HEK293 (cell line): ENCODE measurements around the gene S100A10.

Source experiments
- CTCF ChIA-PET: fragments of 350-600 bp; formaldehyde crosslinking; extraction: SDS; loops from one replicate; lab custom pipeline; 2021; ENCODE audit warnings: antibody characterized with exemption; lab: Yijun Ruan, JAX
- POLR2A ChIA-PET: fragments of 300-600 bp; formaldehyde crosslinking; extraction: SDS; loops from one replicate; lab custom pipeline; 2020; ENCODE audit warnings: antibody characterized with exemption, inconsistent platforms; lab: Yijun Ruan, JAX
- H3K27ac ChIP-seq: fragments of 200-500 bp; sonication (Bioruptor generic); 2 replicates; pipeline ENCODE4 v1.5.1; 2014; ENCODE audit warnings: low read depth, low read length, control low read depth, inconsistent platforms; ENCODE audit errors: extremely low read depth
- H3K36me3 ChIP-seq, 2 experiments: fragments of 200-500 bp in 1 of 2; sonication (Bioruptor generic) in 1 of 2; 1 replicate in 1 of 2; 2 replicates in 1 of 2; pipeline ENCODE4 v1.5.1; 2014 to 2017; ENCODE audit warnings: inconsistent platforms in 2 of 2, low read length in 2 of 2; ENCODE audit not compliant: control insufficient read depth in 2 of 2, insufficient read depth in 1 of 2
- H3K4me1 ChIP-seq: fragments of 200-500 bp; sonication (Bioruptor generic); 2 replicates; pipeline ENCODE4 v1.5.1; 2014; ENCODE audit warnings: mild to moderate bottlenecking, low read length, inconsistent platforms; ENCODE audit not compliant: control insufficient read depth, insufficient read depth
- H3K4me3 ChIP-seq: 2 replicates; pipeline ENCODE4 v1.5.1; 2011; ENCODE audit warnings: low read depth, mild to moderate bottlenecking, control low read depth, low read length, moderate library complexity
- H3K9me3 ChIP-seq: fragments of 200-500 bp; sonication (Bioruptor generic); 2 replicates; pipeline ENCODE4 v1.5.1; 2014; ENCODE audit warnings: low read depth, low read length, inconsistent platforms; ENCODE audit not compliant: control insufficient read depth, insufficient read depth
- BCL11A ChIP-seq: fragments of 450-650 bp; formaldehyde crosslinking; IDR thresholded peaks from 2 replicates; pipeline ENCODE4 v1.5.1; 2016; ENCODE audit warnings: low read depth, missing biosample characterization, missing genetic modification characterization
- BCL11B ChIP-seq: fragments of 450-650 bp; formaldehyde crosslinking; IDR thresholded peaks from 2 replicates; pipeline ENCODE4 v1.5.1; 2016; ENCODE audit warnings: low read depth, missing biosample characterization, missing genetic modification characterization
- KLF10 ChIP-seq: fragments of 450-650 bp; IDR thresholded peaks from 2 replicates; pipeline ENCODE4 v1.5.1; 2018; ENCODE audit warnings: missing biosample characterization, mild to moderate bottlenecking, missing genetic modification characterization
- KLF9 ChIP-seq: fragments of 450-650 bp; formaldehyde crosslinking; IDR thresholded peaks from 2 replicates; pipeline ENCODE4 v1.5.1; 2016; ENCODE audit warnings: missing biosample characterization, missing genetic modification characterization, low read depth
- MYNN ChIP-seq: fragments of 450-650 bp; formaldehyde crosslinking; IDR thresholded peaks from 2 replicates; pipeline ENCODE4 v1.5.1; 2016; ENCODE audit warnings: missing biosample characterization, missing genetic modification characterization, borderline replicate concordance
- OSR2 ChIP-seq: fragments of 450-650 bp; formaldehyde crosslinking; IDR thresholded peaks from 2 replicates; pipeline ENCODE4 v1.5.1; 2016; ENCODE audit warnings: missing biosample characterization, missing genetic modification characterization
- PATZ1 ChIP-seq: fragments of 450-650 bp; formaldehyde crosslinking; IDR thresholded peaks from 2 replicates; pipeline ENCODE4 v1.5.1; 2016; ENCODE audit warnings: missing biosample characterization, missing genetic modification characterization
- PRDM1 ChIP-seq: fragments of 450-650 bp; formaldehyde crosslinking; IDR thresholded peaks from 2 replicates; pipeline ENCODE4; 2016; ENCODE audit warnings: missing biosample characterization, missing genetic modification characterization
- PRDM6 ChIP-seq: fragments of 450-650 bp; formaldehyde crosslinking; IDR thresholded peaks from 2 replicates; pipeline ENCODE4 v1.5.1; 2017; ENCODE audit warnings: missing biosample characterization, missing genetic modification characterization
- SCRT2 ChIP-seq: fragments of 450-650 bp; formaldehyde crosslinking; IDR thresholded peaks from 2 replicates; pipeline ENCODE4 v1.5.1; 2016; ENCODE audit warnings: missing biosample characterization, missing genetic modification characterization
- SP3 ChIP-seq: fragments of 450-650 bp; formaldehyde crosslinking; IDR thresholded peaks from 2 replicates; pipeline ENCODE4 v1.5.1; 2016; ENCODE audit warnings: missing biosample characterization, missing genetic modification characterization
- WT1 ChIP-seq: fragments of 450-650 bp; formaldehyde crosslinking; IDR thresholded peaks from 2 replicates; pipeline ENCODE4 v1.5.1; 2016; ENCODE audit warnings: missing biosample characterization, missing genetic modification characterization
- ZBTB21 ChIP-seq: fragments of 450-650 bp; formaldehyde crosslinking; IDR thresholded peaks from 2 replicates; pipeline ENCODE4 v1.5.1; 2017; ENCODE audit warnings: missing biosample characterization, missing genetic modification characterization
- ZBTB7A ChIP-seq: fragments of 450-650 bp; formaldehyde crosslinking; IDR thresholded peaks from 2 replicates; pipeline ENCODE4 v1.5.1; 2016; ENCODE audit warnings: low read depth, missing biosample characterization, missing genetic modification characterization
- ZFP69B ChIP-seq: fragments of 450-650 bp; formaldehyde crosslinking; IDR thresholded peaks from 2 replicates; pipeline ENCODE4 v1.5.1; 2016; ENCODE audit warnings: missing biosample characterization, missing genetic modification characterization
- ZNF114 ChIP-seq: fragments of 450-650 bp; formaldehyde crosslinking; IDR thresholded peaks from 2 replicates; pipeline ENCODE4 v1.5.0; 2017; ENCODE audit warnings: missing biosample characterization, missing genetic modification characterization
- ZNF335 ChIP-seq: fragments of 450-650 bp; formaldehyde crosslinking; conservative IDR thresholded peaks from 2 replicates; pipeline ENCODE4 v1.5.1; 2016; ENCODE audit warnings: missing biosample characterization, missing genetic modification characterization
- ZNF366 ChIP-seq: fragments of 450-650 bp; formaldehyde crosslinking; conservative IDR thresholded peaks from 2 replicates; pipeline ENCODE4 v1.5.1; 2016; ENCODE audit warnings: missing biosample characterization, missing genetic modification characterization
- ZNF629 ChIP-seq: fragments of 450-650 bp; formaldehyde crosslinking; IDR thresholded peaks from 2 replicates; pipeline ENCODE4 v1.5.1; 2017; ENCODE audit warnings: missing biosample characterization, missing genetic modification characterization
- ZNF660 ChIP-seq: fragments of 450-650 bp; IDR thresholded peaks from 2 replicates; pipeline ENCODE4 v1.5.1; 2018; ENCODE audit warnings: missing biosample characterization, mild to moderate bottlenecking, missing genetic modification characterization
- ZNF692 ChIP-seq: fragments of 450-650 bp; formaldehyde crosslinking; IDR thresholded peaks from 2 replicates; pipeline ENCODE4 v1.5.1; 2016; ENCODE audit warnings: missing biosample characterization, missing genetic modification characterization
- TF ChIP-seq, protein P1 (sequence below): IDR thresholded peaks from 2 replicates; pipeline ENCODE4 v1.6.1; 2011; ENCODE audit warnings: mild to moderate bottlenecking, low read depth, low read length, borderline replicate concordance
- TF ChIP-seq, protein P2 (sequence below): fragments of 450-650 bp; IDR thresholded peaks from 2 replicates; pipeline ENCODE4 v1.5.1; 2018; ENCODE audit warnings: missing biosample characterization, missing genetic modification characterization
- TF ChIP-seq, protein P3 (sequence below): fragments of 450-650 bp; formaldehyde crosslinking; IDR thresholded peaks from 2 replicates; pipeline ENCODE4 v1.5.0; 2017; ENCODE audit warnings: missing biosample characterization, missing genetic modification characterization, borderline replicate concordance

S100A10 gene

GRCh38 chr1:151945725-151946722 is 47.6 kb downstream of the S100A10 start:
- H3K4me3 ChIP-seq: no peak overlapping the region
- H3K36me3 ChIP-seq: no peaks in the 10 kb centered on the region
- peaks cover 15% of the 10 kb centered on the region for H3K4me1 ChIP-seq
- CTCF ChIA-PET: interaction anchor here (0.7 to 2.3 kb wide), 5 partner anchors 10 to 89 kb away, joined by 5 to 13 read pairs (median 8); no protein-coding TSS in a partner anchor
- no peaks in the 10 kb centered on the region for H3K9me3 ChIP-seq
- H3K27ac ChIP-seq: no peak overlapping the region
- POLR2A ChIA-PET: interaction anchor here (1.1 kb wide), 1 partner anchor 42 kb away, joined by 4 read pairs; no protein-coding TSS in a partner anchor
- TF ChIP-seq WT1 (peak; percentile 51), KLF10 (tag by site-specific recombination) (peak; percentile 70; the same call in 1 of the 2 replicates), ZNF660 (peak; percentile 35; the same call in 1 of the 2 replicates), PRDM1 (peak; percentile 96), ZBTB7A (tag by site-specific recombination) (no peak), ZNF366 (tag by site-specific recombination) (peak; percentile 68; the same call in 1 of the 2 replicates), PATZ1 (tag by site-specific recombination) (peak; percentile 87), SP3 (tag by site-specific recombination) (peak; percentile 34; the same call in 1 of the 2 replicates), MYNN (tag by site-specific recombination) (peak; percentile 88), PRDM6 (tag by site-specific recombination) (0 out of 2 replicates have a peak, but pooled peaks have one; percentile 62), ZBTB21 (tag by site-specific recombination) (0 out of 2 replicates have a peak, but pooled peaks have one; percentile 15), SCRT2 (tag by site-specific recombination) (peak; percentile 48; the same call in 1 of the 2 replicates), KLF9 (tag by site-specific recombination) (0 out of 2 replicates have a peak, but pooled peaks have one; percentile 29), ZNF335 (tag by site-specific recombination) (peak; percentile 41; the same call in 1 of the 2 replicates), BCL11B (tag by site-specific recombination) (no peak), ZNF629 (tag by site-specific recombination) (0 out of 2 replicates have a peak, but pooled peaks have one; percentile 27), ZNF692 (peak; percentile 98), BCL11A (tag by site-specific recombination) (peak; percentile 66; the same call in 1 of the 2 replicates), ZNF114 (tag by site-specific recombination) (no peak), ZFP69B (peak; percentile 96), OSR2 (tag by site-specific recombination) (peak; percentile 42)
- TF ChIP-seq, protein P1, sequence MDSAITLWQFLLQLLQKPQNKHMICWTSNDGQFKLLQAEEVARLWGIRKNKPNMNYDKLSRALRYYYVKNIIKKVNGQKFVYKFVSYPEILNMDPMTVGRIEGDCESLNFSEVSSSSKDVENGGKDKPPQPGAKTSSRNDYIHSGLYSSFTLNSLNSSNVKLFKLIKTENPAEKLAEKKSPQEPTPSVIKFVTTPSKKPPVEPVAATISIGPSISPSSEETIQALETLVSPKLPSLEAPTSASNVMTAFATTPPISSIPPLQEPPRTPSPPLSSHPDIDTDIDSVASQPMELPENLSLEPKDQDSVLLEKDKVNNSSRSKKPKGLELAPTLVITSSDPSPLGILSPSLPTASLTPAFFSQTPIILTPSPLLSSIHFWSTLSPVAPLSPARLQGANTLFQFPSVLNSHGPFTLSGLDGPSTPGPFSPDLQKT: no peak
- TF ChIP-seq, protein P2, sequence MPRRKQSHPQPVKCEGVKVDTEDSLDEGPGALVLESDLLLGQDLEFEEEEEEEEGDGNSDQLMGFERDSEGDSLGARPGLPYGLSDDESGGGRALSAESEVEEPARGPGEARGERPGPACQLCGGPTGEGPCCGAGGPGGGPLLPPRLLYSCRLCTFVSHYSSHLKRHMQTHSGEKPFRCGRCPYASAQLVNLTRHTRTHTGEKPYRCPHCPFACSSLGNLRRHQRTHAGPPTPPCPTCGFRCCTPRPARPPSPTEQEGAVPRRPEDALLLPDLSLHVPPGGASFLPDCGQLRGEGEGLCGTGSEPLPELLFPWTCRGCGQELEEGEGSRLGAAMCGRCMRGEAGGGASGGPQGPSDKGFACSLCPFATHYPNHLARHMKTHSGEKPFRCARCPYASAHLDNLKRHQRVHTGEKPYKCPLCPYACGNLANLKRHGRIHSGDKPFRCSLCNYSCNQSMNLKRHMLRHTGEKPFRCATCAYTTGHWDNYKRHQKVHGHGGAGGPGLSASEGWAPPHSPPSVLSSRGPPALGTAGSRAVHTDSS (tag by site-specific recombination): no peak
- TF ChIP-seq, protein P3, sequence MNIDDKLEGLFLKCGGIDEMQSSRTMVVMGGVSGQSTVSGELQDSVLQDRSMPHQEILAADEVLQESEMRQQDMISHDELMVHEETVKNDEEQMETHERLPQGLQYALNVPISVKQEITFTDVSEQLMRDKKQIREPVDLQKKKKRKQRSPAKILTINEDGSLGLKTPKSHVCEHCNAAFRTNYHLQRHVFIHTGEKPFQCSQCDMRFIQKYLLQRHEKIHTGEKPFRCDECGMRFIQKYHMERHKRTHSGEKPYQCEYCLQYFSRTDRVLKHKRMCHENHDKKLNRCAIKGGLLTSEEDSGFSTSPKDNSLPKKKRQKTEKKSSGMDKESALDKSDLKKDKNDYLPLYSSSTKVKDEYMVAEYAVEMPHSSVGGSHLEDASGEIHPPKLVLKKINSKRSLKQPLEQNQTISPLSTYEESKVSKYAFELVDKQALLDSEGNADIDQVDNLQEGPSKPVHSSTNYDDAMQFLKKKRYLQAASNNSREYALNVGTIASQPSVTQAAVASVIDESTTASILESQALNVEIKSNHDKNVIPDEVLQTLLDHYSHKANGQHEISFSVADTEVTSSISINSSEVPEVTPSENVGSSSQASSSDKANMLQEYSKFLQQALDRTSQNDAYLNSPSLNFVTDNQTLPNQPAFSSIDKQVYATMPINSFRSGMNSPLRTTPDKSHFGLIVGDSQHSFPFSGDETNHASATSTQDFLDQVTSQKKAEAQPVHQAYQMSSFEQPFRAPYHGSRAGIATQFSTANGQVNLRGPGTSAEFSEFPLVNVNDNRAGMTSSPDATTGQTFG (tag by site-specific recombination): no peak
